ENCODE measurements around the gene SPRY2.
"Not testable (repeated sequence)": the region's sequence is repeated elsewhere in the genome, so short reads cannot be mapped to it uniquely, and the experiment has no call there.

Gene SPRY2

GRCh38 chr13:80348750-80349149, 7.8 kb upstream of the SPRY2 start:
- TF ChIP-seq CTCF (IDR thresholded peaks at IDR 0.05; ENCODE audit: low read depth, low read length) = no peak
- no peak overlapping the region for H3K4me3 ChIP-seq (replicated peaks in 1 of 2; ENCODE audit: low read depth in 2 of 2, low read length in 2 of 2)
- no peak for DNase-seq (ENCODE audit: low read depth in 2 of 2)

GRCh38 chr13:80348314-80348713, 7.4 kb upstream of the SPRY2 start:
- H3K4me3 ChIP-seq (replicated peaks in 1 of 2; ENCODE audit: low read depth in 2 of 2, low read length in 2 of 2) = no peak overlapping the region
- no peak for DNase-seq (ENCODE audit: low read depth in 2 of 2)

GRCh38 chr13:80345771-80346510, 5.0 kb upstream of the SPRY2 start:
- no peak for TF ChIP-seq CTCF (IDR thresholded peaks at IDR 0.05; ENCODE audit: low read depth, low read length)
- DNase-seq (ENCODE audit: low read depth in 2 of 2) = no peak
- H3K4me3 ChIP-seq (replicated peaks in 1 of 2; ENCODE audit: low read depth in 2 of 2, low read length in 2 of 2) = no peak overlapping the region

More at GRCh38 chr13:80348314-80348713, 7.4 kb upstream of the SPRY2 start:
- TF ChIP-seq CTCF (IDR thresholded peaks at IDR 0.05; ENCODE audit: low read depth, low read length) = no peak

GRCh38 chr13:80344032-80344431, 3.1 kb upstream of the SPRY2 start:
- DNase-seq (ENCODE audit: low read depth in 2 of 2) = not testable (repeated sequence)

GRCh38 chr13:80342471-80343371, 1.8 kb upstream of the SPRY2 start:
- DNase-seq (ENCODE audit: low read depth in 2 of 2) = peak; percentile 82
- H3K4me3 ChIP-seq (replicated peaks in 1 of 2; ENCODE audit: low read depth in 2 of 2, low read length in 2 of 2) = peak overlapping the region; percentile 43 to 73
- TF ChIP-seq CTCF (IDR thresholded peaks at IDR 0.05; ENCODE audit: low read depth, low read length) = peak; percentile 61

More at GRCh38 chr13:80344032-80344431, 3.1 kb upstream of the SPRY2 start:
- H3K4me3 ChIP-seq (replicated peaks in 1 of 2; ENCODE audit: low read depth in 2 of 2, low read length in 2 of 2) = not testable (repeated sequence)

- no peak for TF ChIP-seq CTCF (IDR thresholded peaks at IDR 0.05; ENCODE audit: low read depth, low read length)
- H3K4me3 ChIP-seq (replicated peaks in 1 of 2; ENCODE audit: low read depth in 2 of 2, low read length in 2 of 2) = peak overlapping the region; percentile 73 to 97
- DNase-seq (ENCODE audit: low read depth in 2 of 2) = peak; percentile 65 to 66
Observed at GRCh38 chr13:80341756-80342370, 937 bp upstream of the SPRY2 start.
